ENCODE results near the gene PSG4. TPM values are rescaled to one million over a fixed set of nuclear protein-coding genes. Genes with fewer than 3 reads are reported as not detected.
"Not testable (repeated sequence)": the region's sequence is repeated elsewhere in the genome, so short reads cannot be mapped to it uniquely, and the experiment has no call there.

PSG4 gene
- polyA plus RNA-seq, 3 donors, result 0.14 TPM; not detected in 2

GRCh38 chr19:43201891-43202290 lies 3.5 kb downstream of the PSG4 start:
- DNase-seq (ENCODE audit: extremely low read depth in 1 of 11, low read depth in 9 of 11, low spot score in 4 of 11), result not testable (repeated sequence)

- not testable (repeated sequence) for DNase-seq (ENCODE audit: extremely low read depth in 1 of 11, low read depth in 9 of 11, low spot score in 4 of 11)
Observed at GRCh38 chr19:43201337-43201801, 4.1 kb downstream of the PSG4 start.

GRCh38 chr19:43198686-43199419 lies 6.6 kb downstream of the PSG4 start:
- DNase-seq (ENCODE audit: extremely low read depth in 1 of 11, low read depth in 9 of 11, low spot score in 4 of 11), result not testable (repeated sequence)

- DNase-seq (ENCODE audit: extremely low read depth in 1 of 11, low read depth in 9 of 11, low spot score in 4 of 11), result not testable (repeated sequence)
Observed at GRCh38 chr19:43197666-43198397, 7.6 kb downstream of the PSG4 start.

GRCh38 chr19:43194397-43194796 lies 11.0 kb downstream of the PSG4 start:
- DNase-seq (ENCODE audit: extremely low read depth in 1 of 11, low read depth in 9 of 11, low spot score in 4 of 11), result not testable (repeated sequence)

GRCh38 chr19:43192381-43193155 lies 12.9 kb downstream of the PSG4 start:
- DNase-seq (ENCODE audit: extremely low read depth in 1 of 11, low read depth in 9 of 11, low spot score in 4 of 11), result not testable (repeated sequence)

GRCh38 chr19:43188092-43188491 lies 17.3 kb downstream of the PSG4 start:
- DNase-seq (ENCODE audit: extremely low read depth in 1 of 11, low read depth in 9 of 11, low spot score in 4 of 11), result not testable (repeated sequence)

GRCh38 chr19:43186311-43186935 lies 19.0 kb downstream of the PSG4 start, which contains the start of gene PSG5:
Gene PSG5, minus strand, starts transcription at chr19:43186536. Its CDS starts 131 bp downstream, at chr19:43186405.
- DNase-seq (ENCODE audit: extremely low read depth in 1 of 11, low read depth in 9 of 11, low spot score in 4 of 11), result not testable (repeated sequence)

- DNase-seq (ENCODE audit: extremely low read depth in 1 of 11, low read depth in 9 of 11, low spot score in 4 of 11), result not testable (repeated sequence)
Observed at GRCh38 chr19:43181869-43182771, 23.3 kb downstream of the PSG4 start.

- DNase-seq (ENCODE audit: extremely low read depth in 1 of 11, low read depth in 9 of 11, low spot score in 4 of 11), result not testable (repeated sequence)
Observed at GRCh38 chr19:43179569-43180147, 25.8 kb downstream of the PSG4 start.

- DNase-seq (ENCODE audit: extremely low read depth in 1 of 11, low read depth in 9 of 11, low spot score in 4 of 11), result not testable (repeated sequence)
Observed at GRCh38 chr19:43178577-43178976, 26.9 kb downstream of the PSG4 start.

- not testable (repeated sequence) for DNase-seq (ENCODE audit: extremely low read depth in 1 of 11, low read depth in 9 of 11, low spot score in 4 of 11)
Observed at GRCh38 chr19:43165906-43166305, 39.5 kb downstream of the PSG4 start.

GRCh38 chr19:43163135-43163534 lies 42.3 kb downstream of the PSG4 start:
- DNase-seq (ENCODE audit: extremely low read depth in 1 of 11, low read depth in 9 of 11, low spot score in 4 of 11), result not testable (repeated sequence)

- DNase-seq (ENCODE audit: extremely low read depth in 1 of 11, low read depth in 9 of 11, low spot score in 4 of 11), result not testable (repeated sequence)
Observed at GRCh38 chr19:43162261-43162660, 43.2 kb downstream of the PSG4 start.

GRCh38 chr19:43152214-43152613 lies 53.2 kb downstream of the PSG4 start:
- no peak for DNase-seq (ENCODE audit: extremely low read depth in 1 of 11, low read depth in 9 of 11, low spot score in 4 of 11)

- DNase-seq (ENCODE audit: extremely low read depth in 1 of 11, low read depth in 9 of 11, low spot score in 4 of 11), result not testable (repeated sequence)
Observed at GRCh38 chr19:43149788-43150187, 55.6 kb downstream of the PSG4 start.

- no peak for DNase-seq (ENCODE audit: extremely low read depth in 1 of 11, low read depth in 9 of 11, low spot score in 4 of 11)
Observed at GRCh38 chr19:43148233-43148632, 57.2 kb downstream of the PSG4 start.

Data from renal cortex interstitium (tissue), 11 donors.